Stimulated activated CD4-positive, alpha-beta T cell treated with anti-CD3 and anti-CD28 coated beads, Interleukin-1b, Interleukin-23, amount 100 ng/mL, for 4 hours (primary cell): ENCODE data around the gene SMYD3.

Experiments used
- DNase-seq, 2 donors: peaks; one replicate each; pipeline ENCODE4 v3.0.0-alpha.2; 2020; ENCODE audit warnings: low read depth in 2 of 2

SMYD3 gene

DNA sequence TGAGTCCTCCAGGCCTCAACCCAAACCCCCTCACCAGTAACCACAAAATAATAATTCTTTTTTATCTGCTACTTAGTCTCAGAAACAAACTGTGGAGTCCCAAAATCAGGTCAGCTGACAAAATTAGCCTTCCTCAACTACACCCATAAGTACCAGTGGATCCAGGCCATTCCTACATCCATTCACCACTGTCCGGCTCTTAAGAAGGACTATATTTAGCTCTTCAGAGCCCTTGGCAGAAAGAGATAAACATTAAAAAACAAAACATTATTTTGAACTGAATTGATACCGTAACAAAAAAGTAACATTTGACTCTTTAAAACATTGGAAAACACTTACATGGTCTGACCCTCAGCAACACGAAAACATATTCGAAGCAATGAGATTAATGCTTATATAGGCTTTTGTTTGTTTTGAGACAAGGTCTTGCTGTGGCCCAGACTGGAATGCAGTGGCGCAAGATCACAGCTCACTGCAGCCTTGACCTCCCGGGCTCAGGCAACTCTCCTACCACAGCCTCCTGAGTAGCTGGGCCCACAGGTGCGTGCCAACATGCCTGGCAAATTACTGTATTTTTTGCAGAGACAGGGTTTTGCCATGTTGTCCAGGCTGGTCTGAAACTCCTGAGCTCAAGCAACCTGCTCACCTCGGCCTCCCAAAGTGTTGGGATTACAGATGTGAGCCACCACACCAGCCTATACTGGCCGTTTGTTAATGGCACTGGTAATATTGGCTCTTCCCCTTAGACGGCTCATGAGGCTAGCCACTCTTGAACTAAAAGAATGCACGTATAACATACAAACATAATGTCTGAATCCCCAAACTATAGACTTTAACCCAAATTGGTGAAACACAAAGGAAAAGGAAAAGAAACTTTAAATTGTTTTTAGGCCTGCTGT lies 330.7 kb downstream of the SMYD3 start:
- no peak for DNase-seq

DNA sequence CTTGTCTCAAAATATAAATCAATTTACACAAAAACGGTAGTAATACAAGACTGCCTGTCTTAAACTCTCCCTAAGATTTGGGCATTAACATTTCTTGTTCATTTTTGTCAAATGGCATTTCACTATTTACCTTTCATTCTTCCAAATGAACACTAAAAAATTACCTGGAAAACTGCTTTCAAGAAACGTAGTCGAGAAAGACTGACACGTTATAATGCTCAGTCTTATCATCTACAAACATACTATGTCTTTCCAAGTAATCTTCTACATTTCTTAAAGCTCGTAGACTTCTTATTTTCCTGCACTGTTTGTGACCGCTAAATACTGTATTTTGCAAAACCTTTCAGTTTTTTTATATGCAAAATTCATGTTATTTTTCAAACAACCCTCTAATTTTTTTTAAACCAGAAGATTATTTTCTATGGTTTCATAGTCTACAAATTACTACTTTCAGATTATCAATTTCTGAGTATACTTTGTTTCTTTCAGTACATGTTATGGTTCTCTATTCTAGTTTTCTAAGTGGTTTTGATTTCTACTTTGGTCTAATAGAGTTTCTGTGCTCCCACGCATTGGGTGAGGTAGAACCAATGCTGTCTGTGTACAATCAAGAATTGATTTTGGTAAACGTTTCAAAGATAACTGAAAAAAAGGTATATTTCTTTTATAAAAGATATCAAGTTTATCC lies 336.4 kb downstream of the SMYD3 start:
- no peak for DNase-seq

DNA sequence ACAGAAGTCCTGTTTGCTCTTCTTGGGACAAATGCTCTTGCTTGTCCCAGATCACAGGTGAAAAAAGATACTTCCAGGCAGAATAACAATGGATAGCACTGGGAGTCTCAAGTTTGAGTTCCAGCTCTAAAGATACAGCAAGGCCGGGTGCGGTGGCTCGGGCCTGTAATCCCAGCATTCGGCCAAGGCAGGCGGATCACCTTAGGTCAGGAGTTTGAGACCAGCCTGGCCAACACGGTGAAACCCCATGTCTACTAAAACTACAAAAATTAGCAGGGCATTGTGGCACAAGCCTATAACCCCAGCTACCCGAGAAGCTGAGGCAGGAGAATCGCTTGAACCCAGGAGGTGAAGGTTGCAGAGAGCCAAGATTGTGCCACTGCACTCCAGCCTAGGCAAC lies 337.6 kb downstream of the SMYD3 start:
- no peak for DNase-seq

GRCh38 chr1:246169019-246169418 lies 338.1 kb downstream of the SMYD3 start:
- DNase-seq = no peak

DNA sequence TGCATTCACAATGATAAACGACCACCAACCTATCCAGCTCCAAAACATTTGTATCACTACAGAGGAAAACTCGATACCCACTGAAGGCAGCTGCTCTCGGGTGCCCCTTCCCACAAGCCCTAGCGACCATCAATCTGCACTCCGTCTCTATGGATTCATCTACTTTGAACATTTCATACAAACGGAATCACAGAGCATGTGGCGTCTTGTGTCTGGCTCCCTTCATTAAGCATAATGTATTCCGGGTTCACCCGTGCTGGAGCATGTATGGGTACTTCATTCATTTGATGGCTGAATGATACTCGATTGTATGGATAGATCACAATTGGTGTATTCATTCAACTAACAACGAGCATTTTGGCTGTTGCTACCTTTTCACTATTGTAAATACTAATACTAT lies 340.2 kb downstream of the SMYD3 start:
- DNase-seq = no peak

GRCh38 chr1:246165826-246166709 lies 341.0 kb downstream of the SMYD3 start:
- no peak for DNase-seq

- DNase-seq = no peak
These were observed 342.3 kb downstream of the SMYD3 start for GRCh38 chr1:246164764-246165163.

DNA sequence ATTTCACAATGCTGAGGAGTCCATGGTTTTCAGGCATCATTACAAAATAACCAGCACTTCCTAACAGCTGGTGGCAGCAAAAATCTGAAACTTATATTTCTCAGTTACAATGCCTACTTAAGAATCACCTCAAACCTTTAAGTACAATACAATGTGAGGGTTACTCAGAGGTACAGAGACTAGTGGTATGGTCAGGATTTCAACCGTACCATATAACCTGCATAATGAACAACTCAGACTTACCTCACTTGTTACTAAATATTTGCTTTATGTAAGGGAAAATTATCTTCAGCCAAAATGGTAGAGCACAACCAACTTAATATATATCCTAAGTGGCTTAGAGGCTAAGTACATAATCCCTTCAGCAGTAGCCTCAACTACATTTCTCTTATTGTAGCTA lies 344.5 kb downstream of the SMYD3 start:
- DNase-seq = no peak

DNA sequence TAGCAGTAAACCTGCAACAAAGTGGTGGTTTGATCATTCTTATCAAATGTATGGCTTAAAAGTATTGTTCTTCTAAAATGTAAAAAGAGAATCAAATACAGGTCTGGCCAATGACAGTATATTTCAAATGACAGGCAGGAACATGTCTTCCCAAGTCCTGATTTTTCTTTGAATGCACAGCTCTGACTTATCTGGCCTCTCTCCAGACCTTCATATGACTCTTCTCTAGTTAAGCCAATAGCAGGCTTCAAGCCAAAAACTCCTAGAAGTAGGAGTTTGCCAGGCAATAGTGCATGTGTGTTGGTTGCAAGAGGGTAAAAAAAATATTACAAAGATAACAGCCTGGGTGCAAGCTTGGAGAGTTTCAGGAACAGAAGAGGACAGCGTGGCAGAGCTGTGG lies 345.5 kb downstream of the SMYD3 start:
- no peak for DNase-seq

- DNase-seq = no peak
These were observed 346.2 kb downstream of the SMYD3 start for GRCh38 chr1:246160905-246161304.

DNA sequence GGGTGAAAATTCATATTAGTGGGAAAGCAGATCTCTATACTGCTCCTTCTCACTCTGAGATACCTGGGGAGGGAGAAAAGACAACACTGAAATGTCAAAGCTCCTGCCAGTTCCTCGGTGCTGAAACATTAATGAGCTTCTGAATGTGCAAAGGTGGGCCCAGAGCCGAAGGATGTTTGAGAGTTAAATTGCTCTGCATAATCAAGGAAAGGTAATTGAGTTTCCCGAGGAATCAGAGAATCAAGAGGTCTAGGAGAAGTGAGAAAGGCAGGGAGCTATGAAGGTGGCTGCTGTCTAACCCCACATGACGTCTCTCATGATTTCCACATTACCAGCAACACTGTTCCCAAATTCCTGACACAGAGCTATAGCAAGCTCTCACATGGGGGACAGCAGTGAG lies 346.7 kb downstream of the SMYD3 start:
- DNase-seq = no peak

GRCh38 chr1:246159279-246160227 lies 347.5 kb downstream of the SMYD3 start:
- no peak for DNase-seq

DNA sequence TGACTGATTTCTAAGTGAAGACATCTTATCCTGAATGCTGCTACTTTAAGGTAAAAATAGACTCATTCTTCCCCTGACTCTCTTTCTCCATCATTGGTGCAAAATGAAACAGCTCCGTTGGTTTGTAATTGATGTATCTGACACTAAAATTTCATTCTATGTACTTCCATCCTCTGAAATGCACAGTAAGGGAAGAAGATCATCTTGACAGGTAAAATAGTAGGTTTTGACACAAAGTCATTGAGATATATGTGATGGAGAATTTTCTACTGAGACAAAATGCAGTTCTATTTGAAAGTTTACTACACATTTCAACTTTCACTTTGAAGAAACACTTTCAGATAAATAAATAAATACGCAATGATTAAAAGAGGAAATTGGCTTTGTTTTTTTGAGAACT lies 348.9 kb downstream of the SMYD3 start:
- DNase-seq = no peak

- DNase-seq = no peak
These were observed 349.6 kb downstream of the SMYD3 start for GRCh38 chr1:246157516-246157915.

DNA sequence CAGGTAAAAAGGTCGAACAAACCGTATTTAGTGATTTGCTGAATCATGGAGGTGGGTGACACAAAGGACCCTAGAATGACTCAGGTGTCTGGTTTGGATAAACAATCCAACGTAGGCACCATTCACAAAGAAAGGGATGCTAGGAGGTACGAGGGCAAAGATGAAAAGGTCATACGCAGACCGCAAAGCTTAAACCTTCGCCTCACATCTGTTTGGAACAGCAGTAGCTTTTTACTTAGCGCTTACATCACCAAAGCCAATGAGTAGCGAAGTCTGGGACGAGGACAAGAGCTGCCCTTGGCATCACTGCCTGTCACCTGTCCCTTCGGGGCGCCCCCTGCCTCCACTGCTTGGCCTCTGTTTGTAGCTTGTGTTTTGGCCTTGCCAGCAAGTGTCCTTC lies 350.2 kb downstream of the SMYD3 start:
- no peak for DNase-seq

DNA sequence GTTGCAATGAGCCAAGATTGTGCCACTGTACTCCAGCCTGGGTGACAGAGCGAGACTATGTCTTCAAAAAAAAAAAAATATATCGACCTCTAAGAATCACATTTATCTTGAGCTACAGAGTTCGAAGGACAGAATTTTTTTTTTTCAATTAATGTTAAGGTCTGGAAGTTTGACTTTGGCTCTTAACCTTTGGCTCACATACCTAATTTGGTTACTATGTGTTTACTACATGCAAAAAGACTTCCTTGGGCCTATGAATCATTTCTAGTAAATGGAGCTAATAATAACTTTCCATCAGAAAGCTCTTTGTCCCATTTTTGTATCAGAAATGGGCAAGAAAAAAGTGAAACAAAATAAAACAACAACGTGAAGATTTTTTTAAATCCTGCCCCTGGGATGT lies 351.2 kb downstream of the SMYD3 start:
- no peak for DNase-seq

GRCh38 chr1:246153796-246154212 lies 353.3 kb downstream of the SMYD3 start:
- no peak for DNase-seq

DNA sequence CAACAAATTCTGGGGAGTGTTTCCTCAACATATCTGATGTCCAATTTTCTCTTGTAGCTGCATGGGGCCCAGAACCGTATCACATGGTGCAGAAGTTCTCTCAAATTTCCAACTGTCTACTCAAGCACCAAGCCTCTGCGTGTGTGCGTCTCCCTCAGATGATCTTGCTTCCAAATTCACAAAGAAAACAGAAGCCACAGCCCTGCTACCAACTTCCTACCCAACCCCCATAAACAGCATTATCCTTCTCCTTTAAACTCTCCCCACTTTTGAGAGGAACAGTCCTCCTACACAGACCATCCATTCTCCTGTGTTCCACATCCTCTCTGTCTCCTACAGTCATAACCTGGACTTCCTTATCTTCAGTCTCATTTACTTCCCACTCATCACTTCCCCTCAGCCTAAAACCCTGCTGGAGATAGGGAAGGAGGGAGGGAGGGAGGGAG lies 354.1 kb downstream of the SMYD3 start:
- DNase-seq = no peak

- DNase-seq = no peak
These were observed 355.2 kb downstream of the SMYD3 start for GRCh38 chr1:246151796-246152434.

- DNase-seq = no peak
These were observed 357.5 kb downstream of the SMYD3 start for GRCh38 chr1:246149543-246149942.
